Stimulated activated CD8-positive, alpha-beta memory T cell treated with anti-CD3 and anti-CD28 coated beads, Interleukin-7, amount 100 ng/mL, for 4 hours (primary cell): Measurements from ENCODE around the gene PLA2G10.
"Not testable (repeated sequence)": the region's sequence is repeated elsewhere in the genome, so short reads cannot be mapped to it uniquely, and the experiment has no call there.

Experiments
- DNase-seq, 2 donors: peaks; one replicate each; pipeline ENCODE4 v3.0.0-alpha.2; 2020; ENCODE audit warnings: low read depth in 2 of 2

The PLA2G10 gene, protein sequence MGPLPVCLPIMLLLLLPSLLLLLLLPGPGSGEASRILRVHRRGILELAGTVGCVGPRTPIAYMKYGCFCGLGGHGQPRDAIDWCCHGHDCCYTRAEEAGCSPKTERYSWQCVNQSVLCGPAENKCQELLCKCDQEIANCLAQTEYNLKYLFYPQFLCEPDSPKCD

DNA sequence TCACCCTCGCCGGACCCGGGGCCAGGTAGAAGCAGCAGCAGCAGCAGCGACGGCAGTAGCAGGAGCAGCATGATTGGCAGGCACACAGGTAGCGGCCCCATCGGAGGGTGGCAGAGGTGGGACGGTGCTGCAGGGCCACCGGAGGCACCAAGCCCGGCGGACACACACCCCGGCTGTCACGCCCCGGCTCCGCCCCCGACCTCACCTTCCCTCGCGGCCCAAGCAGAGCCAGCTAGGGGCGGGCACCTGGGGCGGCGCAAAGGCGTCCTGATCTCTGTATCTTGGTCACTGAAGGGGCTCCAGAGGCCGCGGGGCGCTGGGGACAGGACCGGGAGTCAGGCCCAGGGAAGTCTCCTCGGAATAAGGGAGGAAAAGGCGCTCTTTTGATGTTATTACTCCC is at the start of gene PLA2G10:
Gene PLA2G10 (minus strand): TSS at position 180 of the 400 bp plus-strand sequence. CDS start 79 bp downstream, at position 101.
- DNase-seq, result not testable (repeated sequence)

- not testable (repeated sequence) for DNase-seq
Observed at GRCh38 chr16:14742273-14743128, 48.4 kb upstream of the PLA2G10 start, which contains the start of gene NPIPA2. Gene NPIPA2 (plus strand): TSS chr16:14742533. CDS start chr16:14748066, 5,533 bp downstream.

DNA sequence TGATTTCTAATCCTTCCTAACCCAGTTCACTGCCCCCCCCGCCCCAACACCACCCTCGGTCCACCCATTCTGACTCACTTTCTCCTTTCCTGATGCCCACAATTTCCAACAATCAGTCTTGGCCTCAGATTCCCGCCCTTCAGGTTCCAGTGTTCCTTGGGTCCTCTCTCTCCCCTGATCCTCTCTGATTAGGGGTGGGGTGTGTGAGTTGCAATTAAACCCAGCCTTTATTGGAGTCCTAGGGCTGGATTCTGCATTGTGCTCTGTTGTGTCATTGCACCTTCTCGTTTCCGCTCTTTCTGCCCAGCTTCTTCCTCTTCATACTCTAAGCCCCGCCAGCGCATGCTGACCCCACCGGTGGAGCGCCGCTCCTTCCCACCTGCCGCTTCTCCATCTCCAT is 47.7 kb upstream of the PLA2G10 start:
- DNase-seq, result not testable (repeated sequence)

GRCh38 chr16:14740832-14741385 is 46.8 kb upstream of the PLA2G10 start:
- not testable (repeated sequence) for DNase-seq

DNA sequence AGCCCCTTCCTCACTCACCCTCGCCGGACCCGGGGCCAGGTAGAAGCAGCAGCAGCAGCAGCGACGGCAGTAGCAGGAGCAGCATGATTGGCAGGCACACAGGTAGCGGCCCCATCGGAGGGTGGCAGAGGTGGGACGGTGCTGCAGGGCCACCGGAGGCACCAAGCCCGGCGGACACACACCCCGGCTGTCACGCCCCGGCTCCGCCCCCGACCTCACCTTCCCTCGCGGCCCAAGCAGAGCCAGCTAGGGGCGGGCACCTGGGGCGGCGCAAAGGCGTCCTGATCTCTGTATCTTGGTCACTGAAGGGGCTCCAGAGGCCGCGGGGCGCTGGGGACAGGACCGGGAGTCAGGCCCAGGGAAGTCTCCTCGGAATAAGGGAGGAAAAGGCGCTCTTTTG is 39.1 kb upstream of the PLA2G10 start:
- DNase-seq, result not testable (repeated sequence)

DNA sequence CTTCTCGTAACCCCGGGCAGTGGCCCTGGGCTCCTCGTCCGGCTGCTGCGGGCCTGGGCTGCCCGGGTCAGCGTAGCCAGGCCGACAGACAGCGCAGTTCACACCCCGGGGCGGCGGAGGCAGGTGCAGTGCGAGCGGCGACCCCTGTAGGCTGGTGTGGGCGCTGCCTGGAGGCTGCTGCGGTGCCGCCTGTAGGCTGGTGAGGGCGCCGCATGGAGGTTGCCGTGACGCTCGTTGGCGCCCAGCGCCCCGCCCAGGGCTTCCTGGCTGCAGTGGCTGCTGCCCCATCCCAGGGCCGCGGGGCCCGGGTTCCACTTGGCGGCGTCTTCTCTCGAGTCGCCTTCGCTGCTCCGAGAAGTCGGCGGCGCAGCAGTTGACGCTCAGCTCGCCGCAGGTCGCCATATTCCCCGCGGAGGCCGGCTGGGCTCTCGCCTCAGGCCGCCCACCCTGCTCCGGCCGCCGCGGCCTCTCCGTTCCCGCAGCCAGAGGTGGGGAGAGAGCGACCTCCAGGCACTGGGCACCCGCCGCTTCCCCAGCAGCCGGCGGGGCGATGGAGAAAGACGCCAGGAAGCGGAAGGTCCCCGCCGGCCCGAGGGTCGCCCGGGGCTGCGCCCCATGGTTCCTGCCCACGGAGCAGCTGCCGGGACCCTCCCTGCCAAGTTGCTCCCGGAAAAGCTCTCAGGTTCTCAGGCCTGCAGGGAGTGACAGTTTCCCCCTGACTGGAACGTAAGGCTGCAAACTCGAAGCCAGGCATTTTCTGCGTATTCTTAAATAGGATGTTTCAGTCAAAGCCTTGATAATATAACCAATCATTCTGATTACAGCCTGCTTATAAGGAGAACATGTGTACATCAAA is 9.3 kb upstream of the PLA2G10 start, which contains the start of gene NPIPA3:
Gene NPIPA3 (plus strand): TSS at position 256 of the 856 bp plus-strand sequence. CDS start 5,533 bp downstream, outside the sequence.
- not testable (repeated sequence) for DNase-seq

GRCh38 chr16:14702672-14703071 is 8.6 kb upstream of the PLA2G10 start:
- not testable (repeated sequence) for DNase-seq

DNA sequence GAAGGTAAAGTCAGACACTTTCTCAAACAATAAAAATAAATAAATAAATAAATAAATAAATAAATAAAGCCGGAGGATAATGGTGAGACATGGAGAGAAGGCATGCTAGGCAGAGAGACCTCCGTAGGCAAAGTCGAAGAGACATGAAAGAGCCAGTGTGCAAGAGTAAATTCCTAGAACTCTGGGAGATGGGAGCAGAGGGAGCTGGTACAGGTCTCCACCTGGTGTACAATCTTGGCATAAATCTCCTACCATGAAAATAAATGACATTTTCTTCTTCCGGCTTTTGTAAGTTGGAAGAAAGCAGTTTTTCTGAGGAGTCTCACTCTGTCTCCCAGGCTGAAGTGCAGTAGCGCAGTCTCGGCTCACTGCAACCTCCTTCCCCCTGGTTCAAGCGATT is 7.8 kb upstream of the PLA2G10 start:
- not testable (repeated sequence) for DNase-seq

- not testable (repeated sequence) for DNase-seq
Observed at GRCh38 chr16:14685870-14686793, 8.0 kb downstream of the PLA2G10 start.

DNA sequence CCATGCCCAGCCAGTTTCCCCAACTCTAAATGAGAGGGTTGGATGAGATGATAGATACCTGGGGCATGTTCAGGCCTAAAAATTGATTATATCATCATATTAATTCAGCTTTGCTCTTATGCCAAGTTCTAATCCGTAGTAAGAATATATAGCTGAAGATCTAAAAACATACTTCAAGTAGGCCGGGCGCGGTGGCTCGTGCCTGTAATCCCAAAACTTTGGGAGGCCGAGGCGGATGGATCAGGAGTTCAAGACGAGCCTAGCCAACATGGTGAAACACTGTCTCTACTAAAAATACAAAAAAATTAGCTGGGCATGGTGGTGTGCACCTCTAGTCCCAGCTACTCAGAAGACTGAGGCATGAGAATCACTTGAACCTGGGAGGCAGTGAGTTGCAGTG is 12.0 kb downstream of the PLA2G10 start:
- no peak for DNase-seq

DNA sequence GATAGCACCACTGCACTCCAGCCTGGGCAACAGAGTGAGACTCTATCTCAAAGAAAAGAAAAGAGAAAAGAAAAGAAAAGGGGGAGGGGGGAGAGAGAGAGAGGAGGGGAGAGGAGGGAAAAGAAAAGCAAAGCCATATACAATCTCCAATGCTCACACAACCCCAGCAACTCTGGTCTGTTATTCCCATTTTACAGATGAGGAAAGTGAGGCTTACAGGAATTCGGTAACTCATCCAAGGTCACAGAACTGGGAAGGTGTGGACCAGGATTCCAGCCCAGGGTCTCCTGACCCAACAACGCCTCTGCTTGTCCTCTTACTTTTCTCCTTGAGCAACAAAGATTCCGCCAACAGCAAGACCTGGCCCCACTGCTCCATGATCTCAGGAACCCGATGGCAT is 13.0 kb downstream of the PLA2G10 start:
- DNase-seq, result no peak

DNA sequence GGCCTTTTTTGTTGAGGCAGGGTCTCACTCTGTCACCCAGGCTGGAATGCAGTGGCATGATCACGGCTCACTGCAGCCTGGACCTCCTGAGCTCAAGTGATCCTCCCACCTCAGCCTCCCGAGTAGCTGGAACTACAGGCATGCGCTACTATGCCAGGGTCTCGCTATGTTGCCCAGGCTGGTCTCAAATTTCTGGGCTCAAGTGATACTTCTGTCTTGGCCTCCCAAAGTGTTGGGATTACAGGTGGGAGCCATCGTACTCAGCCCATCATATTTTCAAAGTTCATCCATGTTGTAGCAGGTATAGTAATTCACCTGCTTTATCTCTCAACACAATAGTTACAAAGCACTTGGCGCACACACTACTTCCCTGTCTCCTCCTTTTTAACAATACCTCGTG is 13.7 kb downstream of the PLA2G10 start:
- DNase-seq, result not testable (repeated sequence)

GRCh38 chr16:14678748-14679497 is 15.2 kb downstream of the PLA2G10 start:
- DNase-seq, result no peak

- no peak for DNase-seq
Observed at GRCh38 chr16:14677627-14678026, 16.5 kb downstream of the PLA2G10 start.

DNA sequence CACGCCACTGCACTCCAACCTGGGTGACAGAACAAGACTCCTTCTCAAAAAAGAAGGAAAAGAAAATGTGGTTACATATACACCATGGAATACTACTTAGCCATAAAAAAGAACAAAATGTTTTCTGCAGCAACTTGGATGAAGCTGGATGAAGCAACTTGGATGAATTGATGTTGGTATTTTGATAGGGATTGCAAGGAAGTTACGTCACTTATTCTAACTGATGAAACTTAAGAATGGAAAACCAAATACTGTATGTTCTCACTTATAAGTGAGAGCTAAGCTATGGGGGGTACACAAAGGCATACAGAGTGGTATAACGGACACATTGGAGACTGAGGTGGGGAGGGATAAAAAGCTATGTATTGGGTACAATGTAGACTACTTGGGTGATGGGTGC is 17.5 kb downstream of the PLA2G10 start:
- no peak for DNase-seq

- DNase-seq, result no peak
Observed at GRCh38 chr16:14672403-14672971, 21.6 kb downstream of the PLA2G10 start.

GRCh38 chr16:14669776-14670175 is 24.3 kb downstream of the PLA2G10 start:
- DNase-seq, result no peak

DNA sequence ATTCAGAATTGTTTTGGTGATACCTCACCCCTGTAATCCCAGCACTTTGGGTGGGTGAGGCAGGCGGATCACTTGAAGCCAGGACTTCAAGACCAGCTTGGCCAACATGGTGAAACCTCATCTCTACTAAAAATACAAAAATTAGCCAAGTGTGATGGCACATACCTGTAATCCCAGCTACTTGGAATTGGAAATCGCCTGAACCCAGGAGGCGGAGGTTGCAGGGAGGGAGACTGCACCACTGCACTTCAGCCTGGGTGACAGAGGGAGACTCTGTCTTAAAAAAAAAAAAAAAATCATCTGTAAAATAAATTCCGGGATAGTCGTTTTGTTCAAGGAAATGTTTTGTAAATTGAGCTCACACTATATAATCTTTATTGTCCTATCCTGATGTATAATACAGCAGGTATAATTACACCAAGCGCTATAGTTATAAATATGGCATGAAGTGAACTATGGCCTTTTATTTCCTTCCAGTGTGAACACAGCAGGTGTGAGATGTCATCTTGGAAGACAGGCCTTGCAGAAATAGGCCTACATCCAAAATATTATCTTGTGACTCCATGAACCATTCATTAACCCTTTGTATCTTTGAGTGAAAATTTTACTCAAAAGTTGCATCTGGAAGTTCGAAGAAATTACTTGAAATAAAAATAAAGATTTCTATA is 25.4 kb downstream of the PLA2G10 start:
- no peak for DNase-seq
